ENCODE data around the gene PYY. TPM values are rescaled to one million over a fixed set of nuclear protein-coding genes. Genes with fewer than 3 reads are reported as not detected.

The PYY gene
- total RNA-seq, 5 donors from 2014 or later (not counting 1 experiment from before 2014, with no cell fraction given): not detected

GRCh38 chr17:43912635-43913304 is 41.0 kb downstream of the PYY start:
- ChIA-PET CTCF (no interaction called here), POLR2A (interaction anchor here in 1 of 2 donors (0.6 kb wide), 1 partner anchor 63 kb away, joined by 3 read pairs; no protein-coding TSS in a partner anchor)
- H3K4me3 Mint-ChIP-seq: no peak overlapping the region
- H3K9me3 Mint-ChIP-seq: no peaks in the 10 kb centered on the region
- H3K9me3 ChIP-seq: no peaks in the 10 kb centered on the region
- DNase-seq (no peak), ATAC-seq (replicated peaks in 1 of 4) (no peak)
- no peaks in the 10 kb centered on the region for H3K36me3 ChIP-seq (ENCODE audit: control insufficient read depth in 2 of 2, extremely low read depth in 1 of 2, insufficient read depth in 1 of 2, low read length in 1 of 2)
- H3K36me3 Mint-ChIP-seq: no peaks in the 10 kb centered on the region
- H3K27ac Mint-ChIP-seq: no peak overlapping the region
- H3K4me1 ChIP-seq (ENCODE audit: control insufficient read depth in 1 of 2, extremely low read depth in 1 of 2, insufficient read depth in 2 of 2, low read length in 2 of 2): peaks cover 2 to 19% of the 10 kb centered on the region in 2 experiments
- 86% methylated on average over 4 of the region's 4 CpGs for WGBS (ENCODE audit: insufficient coverage)
- peaks cover 5 to 18% of the 10 kb centered on the region in 2 experiments for H3K27me3 ChIP-seq (replicated peaks in 1 of 2; ENCODE audit: control insufficient read depth in 2 of 2, extremely low read depth in 1 of 2, insufficient read depth in 2 of 2, low read length in 1 of 2)
- H3K4me3 ChIP-seq (ENCODE audit: control insufficient read depth in 1 of 2, extremely low read depth in 1 of 2, low read length in 1 of 2): no peak overlapping the region
- peaks cover 20% of the 10 kb centered on the region in 3 donors for H3K4me1 Mint-ChIP-seq
- no peaks in the 10 kb centered on the region for H3K27me3 Mint-ChIP-seq
- no peak overlapping the region for H3K27ac ChIP-seq (ENCODE audit: low read length)

DNA sequence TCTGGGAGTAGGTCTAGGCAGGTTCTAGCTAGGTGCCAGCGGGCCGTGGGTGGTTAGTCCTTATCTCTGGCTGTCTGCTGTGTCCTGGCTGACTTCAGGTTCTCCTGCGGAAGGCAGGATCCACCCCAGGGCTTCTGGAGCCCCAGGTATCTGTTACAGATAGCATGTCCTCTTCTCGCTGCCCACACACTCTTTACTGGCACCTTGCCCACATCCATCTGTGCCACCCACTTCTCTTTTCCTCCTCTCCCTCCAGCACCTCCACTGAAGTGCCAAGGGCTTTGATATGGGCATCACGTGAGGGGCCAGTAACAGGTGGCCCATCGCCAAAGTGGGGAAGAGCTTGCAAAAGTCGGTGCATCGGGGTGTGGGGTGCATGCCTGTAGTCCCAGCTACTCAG is 41.8 kb downstream of the PYY start:
- DNase-seq (no peak), ATAC-seq (replicated peaks in 1 of 4) (no peak)
- Mint-ChIP-seq H3K4me1 (peaks cover 11 to 22% (median 13%) of the 10 kb centered on the region in 3 donors), H3K4me3 (no peak overlapping the region), H3K27ac (no peak overlapping the region), H3K9me3 (no peaks in the 10 kb centered on the region), H3K27me3 (no peaks in the 10 kb centered on the region), H3K36me3 (no peaks in the 10 kb centered on the region)
- H3K4me3 ChIP-seq (ENCODE audit: control insufficient read depth in 1 of 2, extremely low read depth in 1 of 2, low read length in 1 of 2): no peak overlapping the region
- H3K36me3 ChIP-seq (ENCODE audit: control insufficient read depth in 2 of 2, extremely low read depth in 1 of 2, insufficient read depth in 1 of 2, low read length in 1 of 2): no peaks in the 10 kb centered on the region
- 71% methylated on average over 6 of the region's 8 CpGs for WGBS (ENCODE audit: insufficient coverage)
- peaks cover 5 to 19% of the 10 kb centered on the region in 2 experiments for H3K4me1 ChIP-seq (ENCODE audit: control insufficient read depth in 1 of 2, extremely low read depth in 1 of 2, insufficient read depth in 2 of 2, low read length in 2 of 2)
- H3K27ac ChIP-seq (ENCODE audit: low read length): no peak overlapping the region
- peaks cover 5 to 23% of the 10 kb centered on the region in 2 experiments for H3K27me3 ChIP-seq (replicated peaks in 1 of 2; ENCODE audit: control insufficient read depth in 2 of 2, extremely low read depth in 1 of 2, insufficient read depth in 2 of 2, low read length in 1 of 2)
- no peaks in the 10 kb centered on the region for H3K9me3 ChIP-seq
- ChIA-PET CTCF (no interaction called here), POLR2A (no interaction called here)

DNA sequence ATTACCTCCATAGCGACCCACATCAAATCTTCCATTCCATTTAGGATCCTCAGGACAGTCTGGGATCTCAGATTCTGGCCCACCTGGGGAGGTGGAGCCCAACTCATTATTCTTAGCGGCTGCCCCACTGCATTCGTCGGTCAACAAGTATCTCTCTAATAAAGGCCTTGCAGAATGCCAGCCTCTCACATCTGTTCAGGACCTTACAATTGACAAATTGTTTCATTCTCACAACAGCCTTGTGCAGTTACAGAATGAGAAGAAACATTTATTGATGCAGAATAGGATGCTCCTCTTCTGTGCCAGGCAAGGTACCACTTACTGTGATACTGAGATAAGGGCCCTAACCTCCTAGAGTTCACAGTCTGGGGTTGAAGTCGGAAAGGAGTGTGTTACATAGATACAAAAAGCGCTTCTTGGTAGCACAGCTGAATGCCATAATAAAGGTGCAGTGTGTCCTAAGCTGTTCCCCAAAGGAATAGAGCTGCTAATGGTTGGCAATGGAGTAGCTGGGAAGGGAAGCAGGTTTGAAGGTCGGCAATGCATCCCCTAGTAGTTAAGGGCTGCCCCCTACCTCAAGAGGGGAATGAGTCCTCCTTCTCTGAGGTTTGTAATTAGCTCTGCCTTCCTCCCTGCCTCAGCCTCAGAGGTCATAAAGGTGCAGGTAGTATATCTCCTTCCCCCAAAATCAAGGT is 44.1 kb downstream of the PYY start:
- 100% methylated on average over 2 of the region's 7 CpGs for WGBS (ENCODE audit: insufficient coverage)
- H3K4me3 ChIP-seq (ENCODE audit: control insufficient read depth in 1 of 2, extremely low read depth in 1 of 2, low read length in 1 of 2): no peak overlapping the region
- H3K27me3 Mint-ChIP-seq: peaks cover 0 to 14% of the 10 kb centered on the region in 2 donors
- H3K36me3 Mint-ChIP-seq: no peaks in the 10 kb centered on the region
- H3K4me3 Mint-ChIP-seq: no peak overlapping the region
- no peaks in the 10 kb centered on the region for H3K9me3 ChIP-seq
- peaks cover 15 to 24% (median 17%) of the 10 kb centered on the region in 3 donors for H3K4me1 Mint-ChIP-seq
- H3K27ac Mint-ChIP-seq: no peak overlapping the region
- no peak overlapping the region for H3K27ac ChIP-seq (ENCODE audit: low read length)
- peaks cover 7 to 28% of the 10 kb centered on the region in 2 experiments for H3K4me1 ChIP-seq (ENCODE audit: control insufficient read depth in 1 of 2, extremely low read depth in 1 of 2, insufficient read depth in 2 of 2, low read length in 2 of 2)
- ATAC-seq (replicated peaks in 1 of 4): no peak
- DNase-seq: no peak
- no peaks in the 10 kb centered on the region for H3K36me3 ChIP-seq (ENCODE audit: control insufficient read depth in 2 of 2, extremely low read depth in 1 of 2, insufficient read depth in 1 of 2, low read length in 1 of 2)
- peaks cover 5 to 45% of the 10 kb centered on the region in 2 experiments for H3K27me3 ChIP-seq (replicated peaks in 1 of 2; ENCODE audit: control insufficient read depth in 2 of 2, extremely low read depth in 1 of 2, insufficient read depth in 2 of 2, low read length in 1 of 2)
- no peaks in the 10 kb centered on the region for H3K9me3 Mint-ChIP-seq
- POLR2A ChIA-PET: interaction anchor here (0.9 kb wide), 2 partner anchors 35 to 206 kb away, joined by 3 to 5 read pairs; no protein-coding TSS in a partner anchor
- CTCF ChIA-PET: interaction anchor here (0.6 to 1.3 kb wide), 5 partner anchors 12 to 131 kb away, joined by 3 read pairs; no protein-coding TSS in a partner anchor

GRCh38 chr17:43907998-43908721 is 45.6 kb downstream of the PYY start:
- Mint-ChIP-seq H3K9me3 (no peaks in the 10 kb centered on the region), H3K4me3 (peak overlapping the region; percentile 81 to 89 (median 84)), H3K27me3 (peaks cover 4 to 20% of the 10 kb centered on the region in 2 donors), H3K4me1 (peaks cover 15 to 24% (median 17%) of the 10 kb centered on the region in 3 donors), H3K36me3 (no peaks in the 10 kb centered on the region), H3K27ac (peak overlapping the region; percentile 27 to 34)
- Histone ChIP-seq H3K4me1 (ENCODE audit: control insufficient read depth in 1 of 2, extremely low read depth in 1 of 2, insufficient read depth in 2 of 2, low read length in 2 of 2) (peaks cover 7 to 28% of the 10 kb centered on the region in 2 experiments), H3K27me3 (replicated peaks in 1 of 2; ENCODE audit: control insufficient read depth in 2 of 2, extremely low read depth in 1 of 2, insufficient read depth in 2 of 2, low read length in 1 of 2) (peaks cover 5 to 56% of the 10 kb centered on the region in 2 experiments), H3K27ac (ENCODE audit: low read length) (no peak overlapping the region), H3K36me3 (ENCODE audit: control insufficient read depth in 2 of 2, extremely low read depth in 1 of 2, insufficient read depth in 1 of 2, low read length in 1 of 2) (no peaks in the 10 kb centered on the region), H3K4me3 (ENCODE audit: control insufficient read depth in 1 of 2, extremely low read depth in 1 of 2, low read length in 1 of 2) (peak overlapping the region; percentile 61 to 82), H3K9me3 (no peaks in the 10 kb centered on the region)
- DNase-seq: peak in 34 of 35 experiments; percentile 27 to 71 (median 53)
- ChIA-PET CTCF (interaction anchor here in 1 of 2 donors (0.6 to 1.3 kb wide), 2 partner anchors 10 to 220 kb away, joined by 3 read pairs; no protein-coding TSS in a partner anchor), POLR2A (no interaction called here)
- 34% methylated on average over 22 of the region's 26 CpGs for WGBS (ENCODE audit: insufficient coverage)
- peak; percentile 64 to 71 (median 68) for ATAC-seq (replicated peaks in 1 of 4)

GRCh38 chr17:43907425-43907981 is 46.2 kb downstream of the PYY start, which contains the start of gene MPP2:
Gene MPP2, minus strand, starts transcription at chr17:43907536. Its CDS starts 3,076 bp downstream, at chr17:43904460.
- Mint-ChIP-seq H3K4me3 (peak within 1 kb of the TSS; percentile 81 to 89 (median 84)), H3K27ac (peak within 1 kb of the TSS; percentile 27 to 34), H3K9me3 (no peaks in the 10 kb centered on the region), H3K36me3 (no peaks in the 10 kb centered on the region), H3K27me3 (peaks cover 4 to 21% of the 10 kb centered on the region in 2 donors), H3K4me1 (peaks cover 15 to 24% (median 17%) of the 10 kb centered on the region in 3 donors)
- peak; percentile 19 to 72 (median 51) for DNase-seq
- WGBS (ENCODE audit: insufficient coverage): 0% methylated on average over 26 of the region's 36 CpGs
- Histone ChIP-seq H3K4me3 (ENCODE audit: control insufficient read depth in 1 of 2, extremely low read depth in 1 of 2, low read length in 1 of 2) (peak within 1 kb of the TSS; percentile 61 to 82), H3K9me3 (no peaks in the 10 kb centered on the region), H3K4me1 (ENCODE audit: control insufficient read depth in 1 of 2, extremely low read depth in 1 of 2, insufficient read depth in 2 of 2, low read length in 2 of 2) (peaks cover 7 to 28% of the 10 kb centered on the region in 2 experiments), H3K36me3 (ENCODE audit: control insufficient read depth in 2 of 2, extremely low read depth in 1 of 2, insufficient read depth in 1 of 2, low read length in 1 of 2) (no peaks in the 10 kb centered on the region), H3K27ac (ENCODE audit: low read length) (peak within 1 kb of the TSS; percentile 69), H3K27me3 (replicated peaks in 1 of 2; ENCODE audit: control insufficient read depth in 2 of 2, extremely low read depth in 1 of 2, insufficient read depth in 2 of 2, low read length in 1 of 2) (peaks cover 5 to 58% of the 10 kb centered on the region in 2 experiments)
- CTCF ChIA-PET: interaction anchor here (0.6 to 1.3 kb wide), 3 partner anchors 9 to 161 kb away, joined by 3 to 8 read pairs (median 5); no protein-coding TSS in a partner anchor
- POLR2A ChIA-PET: interaction anchor here (0.6 kb wide), 3 partner anchors 12 to 63 kb away, joined by 3 to 6 read pairs (median 6); no protein-coding TSS in a partner anchor
- ATAC-seq (replicated peaks in 1 of 4): peak; percentile 68 to 74 (median 68)
